Renal cortex interstitium (tissue), 11 donors: ENCODE results near the gene EEF1AKMT4. TPM values are rescaled to one million over a fixed set of nuclear protein-coding genes. Genes with fewer than 3 reads are reported as not detected.
"Not testable (repeated sequence)": the region's sequence is repeated elsewhere in the genome, so short reads cannot be mapped to it uniquely, and the experiment has no call there.

Source experiments
- DNase-seq, 11 donors: peaks; one replicate each; pipeline ENCODE4 v3.0.0-alpha.2; 2013; ENCODE audit warnings: low read depth in 9 of 11, low spot score in 4 of 11; ENCODE audit errors: extremely low read depth in 1 of 11
- polyA plus RNA-seq, 3 donors: library from polyadenylated mRNA; unstranded; fragments of 120-200 nt; gene quantifications; one replicate each; pipeline ENCODE4 v1.2.1, GENCODE V29; 2013; ENCODE audit not compliant: insufficient read length in 3 of 3

Gene EEF1AKMT4
- polyA plus RNA-seq, 3 donors: 2.2 to 3.2 (median 3.0) TPM

DNA sequence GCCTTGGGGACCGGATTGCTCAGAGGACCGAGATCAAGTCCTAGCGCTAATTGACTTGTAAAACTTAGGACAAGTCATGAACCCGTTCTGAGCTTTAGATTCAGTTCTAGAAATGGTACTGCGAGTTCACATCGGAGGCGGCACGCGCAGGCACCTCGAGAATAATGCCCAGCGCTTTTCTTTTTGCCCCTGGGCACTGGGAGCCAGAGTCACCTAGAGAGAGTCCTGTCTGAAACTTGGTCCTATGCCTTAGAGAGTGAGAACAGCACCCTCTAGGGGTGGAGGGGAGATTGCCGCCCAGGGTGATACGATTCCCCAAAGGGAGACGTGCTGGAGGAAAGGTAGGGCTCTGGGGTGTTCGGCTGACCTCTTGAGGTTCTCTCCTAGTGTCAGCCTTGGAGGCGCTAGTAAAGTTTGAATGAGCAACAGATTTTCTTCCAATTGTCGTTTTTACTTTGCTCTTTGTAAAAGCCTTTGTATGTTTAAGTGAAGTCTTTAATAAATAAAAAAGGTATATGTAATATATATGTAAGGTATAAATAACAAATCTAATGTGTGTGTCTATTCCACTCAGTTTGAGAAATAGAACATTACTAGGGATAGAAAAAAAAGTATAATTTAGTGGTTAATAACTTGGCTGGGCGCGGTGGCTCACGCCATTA, 826 bp downstream of the EEF1AKMT4 start:
- DNase-seq: peak in 9 of 11 donors; percentile 46 to 82 (median 71)

DNA sequence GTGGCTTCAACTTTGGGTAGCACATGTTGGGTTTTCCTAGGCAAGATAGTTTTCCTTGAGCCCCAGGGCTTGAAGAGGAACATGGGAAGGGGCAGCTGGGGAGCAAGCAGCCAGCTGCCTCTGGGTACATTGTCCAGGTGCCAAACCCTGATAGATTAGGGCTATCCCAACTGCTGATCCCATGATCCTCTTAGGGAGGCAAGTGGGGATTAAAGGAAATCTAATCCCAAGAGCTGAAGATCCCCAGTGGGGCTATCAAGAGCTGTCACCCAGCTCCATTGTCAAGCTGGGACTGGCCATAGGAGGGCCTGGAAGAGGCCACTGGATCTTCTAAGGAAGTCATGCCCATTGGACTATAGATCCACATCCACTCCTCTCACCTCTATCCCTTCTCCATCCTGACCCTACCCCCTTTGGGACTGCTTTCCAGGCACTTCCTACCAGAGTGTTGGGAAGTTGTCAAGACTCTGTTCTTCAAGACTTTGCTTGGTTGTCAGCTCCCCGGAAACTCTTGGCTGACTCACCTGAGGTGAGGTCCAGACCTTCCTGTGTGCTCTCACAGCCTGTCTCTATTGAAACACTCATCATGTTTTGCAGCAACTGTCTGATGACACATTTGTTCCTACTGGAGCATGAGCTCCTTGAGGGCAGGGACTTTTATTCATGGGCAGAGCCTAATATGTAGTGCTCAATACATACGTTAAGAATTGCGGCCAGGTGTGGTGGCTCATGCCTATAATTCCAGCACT, 6.0 kb downstream of the EEF1AKMT4 start:
- DNase-seq: no peak

DNA sequence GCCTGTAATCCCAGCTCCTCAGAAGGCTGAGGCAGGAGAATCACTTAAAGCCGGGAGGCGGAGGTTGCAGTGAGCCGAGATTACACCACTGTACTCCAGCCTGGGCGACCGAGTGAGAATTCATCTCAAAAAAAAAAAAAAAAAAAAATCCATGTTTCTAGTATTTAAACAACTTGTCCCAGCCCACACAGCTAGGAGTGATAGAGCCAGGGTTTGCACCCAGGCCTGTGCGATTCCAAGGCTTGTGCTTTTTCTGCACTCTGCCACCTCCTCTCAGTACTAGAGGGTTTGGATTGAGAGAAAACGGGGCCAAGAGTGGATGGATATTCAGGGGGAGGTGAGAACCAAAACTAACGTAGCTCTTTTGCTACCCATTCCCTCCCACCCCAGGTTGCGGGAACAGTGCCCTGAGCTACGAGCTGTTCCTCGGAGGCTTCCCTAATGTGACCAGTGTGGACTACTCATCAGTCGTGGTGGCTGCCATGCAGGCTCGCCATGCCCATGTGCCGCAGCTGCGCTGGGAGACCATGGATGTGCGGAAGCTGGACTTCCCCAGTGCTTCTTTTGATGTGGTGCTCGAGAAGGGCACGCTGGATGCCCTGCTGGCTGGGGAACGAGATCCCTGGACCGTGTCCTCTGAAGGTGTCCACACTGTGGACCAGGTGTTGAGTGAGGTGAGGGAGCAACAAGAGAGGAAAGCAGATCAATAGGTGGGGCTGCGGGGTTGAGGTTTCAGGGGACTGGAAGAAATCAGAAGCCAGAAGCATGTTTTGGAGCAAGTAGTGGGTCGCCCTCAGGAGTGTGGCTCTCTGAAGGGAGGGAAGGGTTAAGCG, 7.8 kb downstream of the EEF1AKMT4 start:
- DNase-seq: no peak

- no peak for DNase-seq
Observed at GRCh38 chr3:184258926-184259325, 9.5 kb downstream of the EEF1AKMT4 start.

DNA sequence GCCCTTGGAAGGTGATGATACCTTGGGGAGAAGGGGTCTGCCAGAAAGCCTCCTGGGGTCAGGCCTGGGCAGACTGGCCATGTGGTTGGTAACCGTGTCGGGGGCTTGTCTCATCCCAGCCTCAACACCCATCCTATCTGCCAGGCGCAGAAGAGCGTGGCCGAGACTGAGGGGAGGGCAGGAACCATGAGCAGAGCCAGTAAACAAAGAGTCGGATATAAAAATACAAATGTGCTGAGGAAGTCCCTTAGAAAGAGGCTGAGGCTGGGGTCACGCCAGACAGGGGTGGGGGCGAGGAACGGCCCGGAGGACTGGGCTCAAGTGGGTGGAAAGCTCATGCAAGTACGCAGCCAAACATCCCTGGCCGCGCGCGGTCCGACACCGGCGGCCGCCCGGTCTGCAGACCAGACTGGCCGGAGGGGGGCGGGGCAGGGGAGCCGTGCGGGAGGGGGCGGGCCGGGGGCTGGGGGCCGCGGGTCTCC, 10.0 kb downstream of the EEF1AKMT4 start:
- DNase-seq: no peak

DNA sequence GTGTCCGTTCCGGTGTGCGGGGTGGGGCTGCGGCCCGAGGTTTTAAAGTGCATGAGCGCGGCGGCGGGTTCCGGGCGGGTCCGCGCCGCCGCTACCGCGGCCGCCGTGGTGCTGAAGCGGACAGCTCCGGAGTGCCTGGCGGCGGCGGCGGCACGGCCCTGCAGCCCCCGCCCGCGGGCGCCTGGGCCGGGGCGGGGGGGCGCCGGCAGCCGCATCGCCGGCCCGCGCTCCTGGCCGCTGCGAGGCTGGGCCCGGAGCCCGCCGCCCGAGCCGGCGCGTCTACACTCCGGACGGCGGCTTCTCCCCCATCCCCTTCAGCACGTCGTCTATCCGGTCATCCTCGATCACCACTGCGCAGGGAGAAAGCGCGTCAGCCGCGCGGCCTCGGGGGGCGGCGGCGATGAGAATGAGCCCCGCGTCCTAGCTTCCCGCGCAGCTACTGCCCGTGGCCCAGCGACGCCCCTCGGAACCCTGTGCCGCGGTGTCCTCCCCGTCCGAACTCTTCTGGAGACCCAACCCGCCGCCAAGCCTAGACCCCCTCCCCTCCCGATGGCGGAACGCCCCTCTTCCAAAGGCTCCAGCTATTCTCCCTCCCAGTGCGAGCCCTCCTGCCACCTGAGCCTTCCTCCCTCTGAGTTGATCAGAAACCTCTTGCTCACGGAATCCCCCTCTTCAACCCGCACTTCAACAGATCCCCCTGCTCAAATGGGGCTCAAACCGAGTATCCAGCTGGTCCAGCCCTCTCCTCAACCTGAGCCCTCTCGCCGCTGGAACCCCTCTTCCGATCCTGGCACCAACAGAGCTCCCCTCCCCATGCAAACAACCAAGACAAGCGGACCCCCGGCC, 10.6 kb downstream of the EEF1AKMT4 start:
- no peak for DNase-seq

GRCh38 chr3:184260724-184261269, 11.3 kb downstream of the EEF1AKMT4 start:
- no peak for DNase-seq

GRCh38 chr3:184261270-184261853, 11.9 kb downstream of the EEF1AKMT4 start, which contains the start of gene CAMK2N2:
Gene CAMK2N2, minus strand, starts transcription at chr3:184261553. Its CDS starts 268 bp downstream, at chr3:184261285.
- DNase-seq: no peak

DNA sequence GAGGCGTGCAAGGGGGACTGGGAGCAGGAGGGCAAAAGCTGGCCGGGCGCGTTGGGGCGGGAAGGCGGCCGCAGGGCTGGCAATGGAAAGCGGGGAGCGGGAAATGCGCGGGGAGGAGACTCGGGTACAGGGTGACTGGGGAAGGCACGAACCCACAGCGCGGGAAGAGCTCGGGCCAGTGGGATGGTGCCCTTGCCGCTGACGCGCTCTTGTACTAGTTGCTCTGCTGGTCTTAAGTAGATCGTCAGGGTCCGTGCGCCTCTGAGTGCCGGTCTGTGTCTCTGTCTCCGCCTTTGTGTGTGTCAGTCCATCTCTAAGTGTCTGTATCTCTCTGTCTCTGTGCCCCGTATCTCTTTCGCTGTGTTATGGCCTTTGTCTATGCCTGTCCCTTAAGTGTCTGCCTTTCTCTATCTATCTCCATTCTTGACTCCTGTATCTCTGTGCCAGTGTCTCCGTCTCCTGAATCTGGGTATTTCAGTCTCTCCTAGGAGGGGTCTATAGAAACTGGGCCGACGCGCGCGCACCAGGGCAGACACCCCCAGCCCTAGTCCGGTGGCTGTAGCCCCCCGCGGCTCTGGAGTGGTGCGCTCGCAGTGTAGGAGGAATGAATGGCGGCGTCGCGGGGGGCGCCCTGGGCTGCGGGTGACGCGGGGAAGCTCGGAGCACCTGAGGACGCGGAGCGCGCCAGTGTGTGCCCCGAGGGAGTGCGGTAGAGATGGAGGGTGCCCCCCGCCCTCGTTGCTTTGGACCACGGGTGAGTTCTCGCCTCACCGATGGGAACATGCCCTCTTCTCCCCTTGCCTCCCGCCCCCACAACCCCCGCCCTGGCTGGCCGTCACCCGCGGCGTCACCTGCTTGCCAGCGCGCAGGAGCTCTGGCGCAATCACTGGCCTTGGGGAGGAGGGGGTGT, 12.6 kb downstream of the EEF1AKMT4 start:
- no peak for DNase-seq

GRCh38 chr3:184262764-184263179, 13.3 kb downstream of the EEF1AKMT4 start:
- no peak for DNase-seq

DNA sequence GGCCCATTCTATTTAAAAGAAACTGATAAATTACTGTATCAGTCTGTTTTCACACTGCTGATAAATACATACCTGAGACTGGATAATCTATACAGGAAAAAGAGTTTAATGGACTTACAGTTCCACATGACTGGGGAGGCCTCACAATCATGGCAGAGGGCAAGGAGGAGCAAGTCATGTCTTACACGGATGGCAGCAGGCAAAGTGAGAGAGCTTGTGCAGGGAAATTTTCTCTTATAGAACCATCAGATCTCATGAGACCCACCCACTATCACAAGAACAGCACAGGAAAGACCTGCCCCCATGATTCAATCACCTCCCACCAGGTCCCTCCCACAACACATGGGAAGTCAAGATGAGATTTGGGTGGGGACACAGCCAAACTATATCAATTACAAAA, 17.8 kb downstream of the EEF1AKMT4 start:
- not testable (repeated sequence) for DNase-seq

DNA sequence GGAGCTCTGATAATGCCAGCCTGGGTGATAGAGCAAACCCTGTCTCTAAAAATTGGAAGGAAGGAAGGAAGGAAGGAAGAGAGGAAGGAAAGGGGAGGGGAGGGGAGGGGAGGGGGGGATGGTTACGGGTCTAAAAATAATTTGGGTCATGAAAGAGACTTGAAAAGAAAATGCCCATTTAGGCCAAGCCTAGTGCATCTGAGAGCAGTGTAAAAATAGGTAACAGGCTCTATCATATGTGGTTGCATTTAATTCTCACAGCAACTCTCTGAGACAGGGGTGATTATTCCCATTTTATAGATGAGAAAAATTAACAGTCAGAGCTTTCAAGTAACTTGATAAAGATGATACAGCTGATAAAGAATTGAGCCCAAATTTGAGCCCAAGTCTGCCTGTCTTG, 22.8 kb downstream of the EEF1AKMT4 start:
- no peak for DNase-seq

- no peak for DNase-seq
Observed at GRCh38 chr3:184275381-184275701, 25.9 kb downstream of the EEF1AKMT4 start.

DNA sequence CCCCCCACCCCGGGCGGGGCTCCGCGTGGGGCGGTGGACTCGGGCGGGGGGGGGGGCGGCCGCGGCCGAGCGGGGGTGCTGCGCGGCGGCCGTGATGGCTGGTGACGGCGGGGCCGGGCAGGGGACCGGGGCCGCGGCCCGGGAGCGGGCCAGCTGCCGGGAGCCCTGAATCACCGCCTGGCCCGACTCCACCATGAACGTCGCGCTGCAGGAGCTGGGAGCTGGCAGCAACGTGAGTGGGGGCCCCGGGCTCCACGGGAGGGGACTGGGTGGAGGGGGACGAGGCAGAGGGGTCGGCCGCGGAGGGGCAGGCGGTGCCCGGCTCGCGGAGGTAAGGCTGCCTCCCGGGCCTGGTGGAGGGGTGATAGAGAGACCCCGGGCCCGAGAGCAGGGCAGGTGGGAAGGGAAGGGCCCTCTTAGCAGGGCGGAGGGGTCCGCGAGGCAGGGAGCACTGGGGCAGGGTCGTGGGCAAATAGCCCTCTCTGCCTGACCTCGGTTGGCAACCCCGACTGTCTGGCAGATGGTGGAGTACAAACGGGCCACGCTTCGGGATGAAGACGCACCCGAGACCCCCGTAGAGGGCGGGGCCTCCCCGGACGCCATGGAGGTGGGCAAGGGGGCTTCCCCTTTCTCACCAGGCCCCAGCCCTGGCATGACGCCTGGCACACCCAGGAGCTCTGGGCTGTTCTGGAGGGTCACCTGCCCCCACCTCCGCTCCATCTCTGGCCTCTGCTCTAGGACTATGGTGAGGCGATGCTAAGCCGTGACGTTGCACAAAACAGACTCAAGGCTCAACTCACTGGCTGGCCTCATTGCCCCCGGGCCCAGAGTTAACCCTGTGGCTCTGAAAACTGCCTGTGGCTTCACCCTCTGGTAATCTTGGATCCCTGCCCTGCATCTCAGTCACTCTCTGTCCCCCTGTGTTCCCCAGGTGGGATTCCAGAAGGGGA, 26.8 kb downstream of the EEF1AKMT4 start, which contains the start of gene ECE2:
ECE2 (plus strand) TSS at position 62 of the 950 bp plus-strand sequence; CDS start at position 194, 132 bp downstream.
- DNase-seq: no peak

DNA sequence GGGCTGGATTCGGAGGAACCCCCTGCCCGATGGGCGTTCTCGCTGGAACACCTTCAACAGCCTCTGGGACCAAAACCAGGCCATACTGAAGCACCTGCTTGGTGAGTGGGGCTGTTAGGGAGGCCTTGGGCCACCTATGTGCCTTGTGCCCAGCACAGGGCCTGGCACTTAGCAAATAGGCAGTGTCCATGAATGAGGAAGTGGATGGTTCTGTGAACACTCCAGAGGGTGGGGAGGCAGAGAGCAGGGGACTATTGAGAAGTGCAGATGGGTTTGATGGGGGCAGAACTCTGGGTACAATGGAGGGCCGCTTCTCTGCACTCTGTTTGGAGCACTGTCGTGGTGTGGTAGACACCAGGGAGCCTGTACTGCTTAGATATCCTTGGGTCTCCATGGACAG, 27.9 kb downstream of the EEF1AKMT4 start:
- no peak for DNase-seq

GRCh38 chr3:184282941-184283340, 33.5 kb downstream of the EEF1AKMT4 start:
- no peak for DNase-seq
